DMS 273 (cell line): ENCODE results near the gene RIN2.
A peak's percentile ranks its signal among the peaks of the same experiment; 100 is the strongest.

Source experiments
- DNase-seq: peaks from one replicate; lab custom pipeline; 2025; ENCODE audit not compliant: unreplicated experiment; lab: John Stamatoyannopoulos, UW

RIN2 gene, protein sequence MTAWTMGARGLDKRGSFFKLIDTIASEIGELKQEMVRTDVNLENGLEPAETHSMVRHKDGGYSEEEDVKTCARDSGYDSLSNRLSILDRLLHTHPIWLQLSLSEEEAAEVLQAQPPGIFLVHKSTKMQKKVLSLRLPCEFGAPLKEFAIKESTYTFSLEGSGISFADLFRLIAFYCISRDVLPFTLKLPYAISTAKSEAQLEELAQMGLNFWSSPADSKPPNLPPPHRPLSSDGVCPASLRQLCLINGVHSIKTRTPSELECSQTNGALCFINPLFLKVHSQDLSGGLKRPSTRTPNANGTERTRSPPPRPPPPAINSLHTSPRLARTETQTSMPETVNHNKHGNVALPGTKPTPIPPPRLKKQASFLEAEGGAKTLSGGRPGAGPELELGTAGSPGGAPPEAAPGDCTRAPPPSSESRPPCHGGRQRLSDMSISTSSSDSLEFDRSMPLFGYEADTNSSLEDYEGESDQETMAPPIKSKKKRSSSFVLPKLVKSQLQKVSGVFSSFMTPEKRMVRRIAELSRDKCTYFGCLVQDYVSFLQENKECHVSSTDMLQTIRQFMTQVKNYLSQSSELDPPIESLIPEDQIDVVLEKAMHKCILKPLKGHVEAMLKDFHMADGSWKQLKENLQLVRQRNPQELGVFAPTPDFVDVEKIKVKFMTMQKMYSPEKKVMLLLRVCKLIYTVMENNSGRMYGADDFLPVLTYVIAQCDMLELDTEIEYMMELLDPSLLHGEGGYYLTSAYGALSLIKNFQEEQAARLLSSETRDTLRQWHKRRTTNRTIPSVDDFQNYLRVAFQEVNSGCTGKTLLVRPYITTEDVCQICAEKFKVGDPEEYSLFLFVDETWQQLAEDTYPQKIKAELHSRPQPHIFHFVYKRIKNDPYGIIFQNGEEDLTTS

DNA sequence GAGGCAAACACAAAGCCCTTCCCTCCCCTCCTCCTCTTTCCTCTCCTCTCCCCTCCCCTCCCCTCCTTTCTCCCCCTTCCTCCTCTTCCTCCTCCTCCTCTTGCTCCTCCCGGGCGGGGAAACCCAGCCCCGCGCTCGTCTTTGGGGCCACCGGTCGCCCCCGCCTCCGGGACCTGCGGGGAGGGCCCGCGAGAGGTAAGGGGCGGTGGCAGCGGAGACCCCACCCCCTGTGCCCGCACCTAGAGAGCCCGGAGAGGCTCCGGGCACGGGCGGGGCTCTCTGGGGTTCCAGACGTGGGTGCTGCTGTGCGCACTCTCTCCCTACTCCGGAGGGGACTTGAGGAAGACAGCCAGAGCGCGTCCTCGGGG lies at the start of gene RIN2:
Gene RIN2, plus strand, starts transcription at position 126 of the 368 bp plus-strand sequence. CDS start 131,344 bp downstream, outside the sequence.
- DNase-seq: peak; percentile 92

DNA sequence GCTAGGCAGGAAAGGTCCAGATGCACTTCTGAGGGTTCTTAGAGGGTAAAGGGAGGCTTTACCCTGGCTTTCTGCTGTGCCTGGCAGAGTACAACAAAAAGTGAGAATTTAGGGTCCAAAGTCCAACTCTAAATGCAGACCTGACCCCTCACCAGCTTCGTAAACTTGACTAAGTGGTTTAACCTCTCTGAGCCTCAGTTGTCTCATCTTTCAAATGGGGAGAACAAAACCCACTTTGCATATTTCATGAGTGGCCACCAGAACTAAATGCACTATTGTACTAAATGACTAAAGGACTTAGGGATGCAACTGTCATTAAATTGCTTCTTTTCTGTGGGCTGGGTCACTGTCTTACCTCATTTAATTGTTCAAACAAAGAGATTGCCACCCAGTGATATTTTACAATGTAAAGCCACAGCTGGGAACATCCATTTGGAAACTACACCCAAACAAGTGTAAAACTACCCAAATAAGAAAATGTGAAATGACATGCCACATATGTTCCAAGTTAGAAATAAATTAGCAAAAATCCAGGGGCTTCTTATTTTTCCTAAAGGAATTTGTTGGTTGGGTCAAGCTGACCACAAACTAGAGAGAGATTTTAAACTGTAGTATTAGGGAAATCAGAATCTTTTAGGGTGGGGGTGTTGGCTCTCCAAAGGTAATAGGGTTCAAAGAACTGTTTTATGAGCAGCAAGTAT lies 48.3 kb upstream of the RIN2 start:
- DNase-seq: no peak

DNA sequence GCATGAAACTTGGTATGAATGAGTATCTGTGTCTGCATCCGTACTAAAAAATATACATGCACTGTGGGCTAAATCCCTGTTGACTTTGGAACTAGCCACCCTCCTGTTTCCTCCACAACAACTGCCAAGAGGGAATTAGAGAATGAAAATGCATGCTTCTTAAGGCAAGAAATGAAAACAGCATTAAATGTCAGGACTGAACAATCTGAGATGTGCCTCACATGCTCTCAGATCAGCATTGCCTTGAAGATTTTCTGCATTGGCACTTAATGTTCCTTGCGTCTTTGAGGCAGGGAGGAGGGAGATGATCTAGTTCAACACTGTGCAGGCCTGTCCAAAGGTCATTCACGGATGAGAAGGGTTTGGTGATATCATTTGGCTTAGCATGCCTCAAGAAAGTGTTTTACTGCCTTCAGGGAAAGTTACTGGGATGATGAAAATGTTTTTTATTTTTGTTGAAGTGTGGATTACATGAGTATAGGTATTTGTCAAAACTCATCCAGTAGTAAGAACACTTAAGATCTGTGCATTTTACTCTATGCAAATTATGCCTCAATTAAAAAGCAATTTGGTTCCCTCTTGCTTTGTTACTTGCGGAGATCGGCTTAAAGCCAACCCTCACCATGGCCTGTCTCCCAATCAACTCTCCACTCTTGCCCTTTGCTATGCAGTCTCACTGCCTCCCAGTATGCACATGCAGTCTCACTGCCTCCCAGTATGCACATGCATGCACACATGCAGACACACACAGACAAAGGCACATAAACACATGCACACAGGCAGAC lies 47.5 kb upstream of the RIN2 start:
- DNase-seq: no peak

DNA sequence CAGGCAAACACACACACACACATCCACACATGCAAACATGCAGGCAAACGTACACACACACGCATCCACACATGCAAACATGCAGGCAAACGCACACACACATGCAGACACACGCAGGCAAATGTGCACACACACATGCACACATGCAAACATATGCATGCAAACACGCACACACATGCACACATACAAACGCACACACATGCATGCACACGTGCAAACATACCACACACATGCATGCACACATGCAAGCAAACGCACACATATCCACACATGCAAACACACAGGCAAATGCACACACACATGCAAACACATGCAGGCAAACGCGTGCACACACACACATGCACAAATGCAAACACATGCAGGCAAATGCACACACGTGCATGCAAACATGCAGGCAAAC lies 46.9 kb upstream of the RIN2 start:
- no peak for DNase-seq

DNA sequence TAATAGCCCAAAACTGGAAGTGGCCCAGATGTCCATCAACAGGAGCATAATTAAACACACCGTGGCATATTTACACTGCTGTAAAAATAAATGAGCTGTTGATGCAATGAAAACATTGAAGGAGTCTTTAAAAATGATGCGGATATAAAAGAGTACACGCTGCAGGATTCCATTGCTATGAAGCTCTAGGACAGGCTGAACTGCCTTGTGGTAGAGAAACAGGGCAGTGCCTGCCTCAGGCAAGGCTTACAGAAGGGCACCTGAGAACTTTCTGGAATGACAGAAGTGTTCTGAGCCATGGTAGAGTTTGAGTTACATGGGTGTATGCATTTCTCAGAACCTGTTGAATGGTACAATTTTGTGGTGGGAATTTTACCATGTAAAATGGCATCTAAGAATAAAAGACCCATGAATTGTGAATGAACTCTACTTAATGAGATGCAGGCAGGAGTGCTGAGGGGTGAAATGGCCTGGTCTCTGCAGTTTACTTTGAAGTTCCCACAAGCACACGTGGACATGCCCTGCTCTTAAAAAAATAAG lies 45.3 kb upstream of the RIN2 start:
- no peak for DNase-seq

DNA sequence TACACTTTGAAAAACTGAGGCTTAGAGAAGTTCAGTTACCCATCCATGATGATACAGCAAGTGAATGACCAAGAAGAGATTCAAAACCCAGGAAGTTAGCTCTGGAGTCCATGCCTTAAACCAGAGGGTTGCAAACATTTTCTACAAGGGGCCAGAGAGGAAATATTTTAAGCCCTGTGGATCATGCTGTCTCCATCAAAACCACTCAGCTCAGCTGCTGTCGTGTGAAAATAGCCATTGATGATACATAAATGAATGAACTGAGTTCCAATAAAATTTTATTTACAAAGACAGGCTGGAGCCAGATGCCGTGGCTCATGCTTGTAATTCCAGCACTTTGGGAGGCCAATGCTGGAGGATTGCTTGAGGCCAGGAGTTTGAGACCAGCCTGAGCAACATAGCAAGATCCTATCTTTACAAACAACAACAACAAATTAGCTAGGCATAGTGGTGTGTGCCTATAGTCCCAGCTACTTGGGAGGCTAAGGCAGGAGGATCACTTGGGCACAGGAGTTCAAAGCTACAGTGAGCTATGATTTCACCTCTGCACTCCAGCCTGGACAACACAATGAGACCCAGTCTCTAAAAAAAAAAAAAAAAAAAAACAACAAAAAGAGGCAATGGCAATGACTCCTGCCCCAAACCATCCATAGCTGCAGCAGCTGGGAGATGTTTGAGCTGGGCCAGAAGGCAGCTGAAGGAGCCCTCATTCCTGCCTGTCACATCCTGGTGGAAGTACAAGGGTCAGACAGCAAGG lies 44.1 kb upstream of the RIN2 start:
- no peak for DNase-seq

DNA sequence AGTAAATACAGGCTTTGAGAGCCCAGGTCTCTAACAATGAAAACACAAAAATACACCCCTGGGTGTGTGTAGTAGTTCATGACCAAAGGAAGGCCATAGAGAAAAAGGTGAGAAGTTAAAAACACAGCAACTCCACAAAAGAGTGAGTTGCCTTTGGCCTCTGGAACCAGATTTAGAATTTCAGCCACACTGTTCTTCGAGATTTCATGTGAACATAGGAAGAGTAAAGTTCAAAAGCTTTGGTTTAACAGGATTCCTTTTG lies 43.5 kb upstream of the RIN2 start:
- DNase-seq: no peak

DNA sequence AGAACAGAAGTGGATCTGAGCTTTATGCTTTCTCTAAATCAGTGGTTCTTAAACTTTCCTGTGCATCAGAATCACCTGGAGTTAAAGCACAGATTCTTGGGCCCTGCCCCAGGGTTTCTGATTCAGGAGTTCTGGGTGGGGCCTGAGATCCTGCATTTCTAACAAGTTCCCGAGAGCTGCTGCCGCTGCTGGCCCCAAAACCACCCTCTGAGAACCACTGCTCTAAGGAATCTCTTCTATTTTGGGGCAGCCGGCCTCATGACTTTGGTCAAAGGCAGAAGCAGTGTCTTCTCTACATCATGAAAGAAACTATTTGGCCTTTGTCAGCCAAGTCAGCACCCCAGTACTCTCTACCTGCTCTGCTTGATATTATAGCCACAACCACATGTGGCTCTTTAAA lies 42.1 kb upstream of the RIN2 start:
- no peak for DNase-seq

DNA sequence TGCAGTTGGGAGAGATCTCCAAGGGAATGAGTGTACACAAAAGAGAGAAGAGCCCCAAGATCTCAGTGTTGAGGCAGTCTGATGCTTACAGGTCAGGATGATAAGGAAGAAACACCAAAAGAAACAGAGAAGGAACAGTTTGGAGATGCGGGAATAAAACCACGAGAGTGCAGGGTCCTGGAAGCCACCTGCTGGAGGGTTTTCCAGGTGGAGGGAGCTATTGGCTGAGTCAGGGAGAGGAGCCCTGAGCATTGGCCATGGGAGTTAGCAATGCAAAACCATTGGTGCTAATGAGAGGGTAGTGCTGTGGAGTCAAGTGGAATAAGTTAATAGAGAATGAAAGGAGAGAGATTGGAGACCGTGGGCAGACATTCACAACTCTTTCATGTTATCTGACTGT lies 39.2 kb upstream of the RIN2 start:
- no peak for DNase-seq

DNA sequence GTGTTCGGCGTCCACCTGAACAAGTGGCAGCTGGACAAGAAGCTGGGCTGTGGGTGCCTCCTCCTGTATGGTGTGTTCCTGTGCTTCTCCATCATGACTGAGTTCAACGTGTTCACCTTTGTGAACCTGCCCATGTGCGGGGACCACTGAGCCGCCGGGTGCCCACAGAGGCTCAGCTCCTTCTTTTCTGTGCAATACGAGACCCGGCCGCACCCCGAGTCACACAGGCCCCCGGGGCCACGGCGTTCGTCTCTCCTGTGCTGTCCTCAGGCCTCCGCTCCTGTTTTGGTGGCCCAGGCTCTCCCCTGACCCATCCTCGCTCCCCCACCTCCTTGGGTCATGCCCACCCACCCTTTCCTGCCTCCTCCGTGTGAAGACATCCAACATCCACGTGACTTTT lies 37.1 kb upstream of the RIN2 start:
- no peak for DNase-seq

DNA sequence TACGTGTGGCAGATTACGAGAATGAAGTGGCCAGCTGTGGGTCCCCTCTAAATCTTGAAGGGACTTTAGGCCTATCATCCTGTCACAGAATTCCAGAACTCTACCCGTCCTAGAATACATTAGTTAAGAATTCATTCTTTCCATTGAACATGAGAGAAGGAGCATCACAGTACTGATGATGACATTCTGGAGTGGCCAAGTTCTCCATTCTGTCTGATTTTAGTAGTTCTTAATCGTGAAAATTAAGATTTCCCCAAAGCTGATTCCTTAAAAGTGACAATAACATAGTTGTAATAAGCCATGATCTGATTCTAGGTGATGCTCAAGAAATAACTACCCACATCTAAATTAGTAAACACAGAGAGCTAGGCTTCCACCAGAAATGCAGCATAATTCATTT lies 35.0 kb upstream of the RIN2 start:
- no peak for DNase-seq

DNA sequence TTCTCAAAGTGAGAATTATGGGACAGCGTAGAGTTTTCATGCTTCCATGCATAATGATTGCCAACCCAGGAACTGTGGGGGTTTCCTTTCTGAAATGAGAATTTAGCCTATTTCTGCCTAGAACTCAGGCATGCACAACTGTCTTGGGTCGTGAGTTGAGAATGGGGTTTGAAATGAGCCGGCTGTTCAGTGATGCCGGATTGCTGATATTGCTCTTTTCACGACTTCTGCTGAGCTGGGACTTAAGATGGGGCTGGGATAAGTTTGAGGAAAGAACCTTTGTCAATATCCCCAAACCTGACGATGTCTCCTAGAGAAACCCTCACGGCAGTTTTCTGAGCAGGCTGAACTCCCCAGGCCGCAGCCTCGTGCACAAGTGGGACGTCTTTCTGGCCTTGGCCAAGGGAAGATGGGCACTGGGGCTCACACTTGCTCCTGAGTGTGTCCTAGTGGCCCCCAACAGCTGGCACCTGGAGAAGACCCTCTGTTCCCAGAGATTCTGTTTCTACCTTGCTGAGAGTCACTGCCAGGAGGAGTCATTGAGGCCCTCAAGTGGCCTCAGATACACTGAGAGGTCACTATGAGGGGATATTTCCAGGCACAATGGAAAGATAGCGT lies 34.1 kb upstream of the RIN2 start:
- DNase-seq: no peak

DNA sequence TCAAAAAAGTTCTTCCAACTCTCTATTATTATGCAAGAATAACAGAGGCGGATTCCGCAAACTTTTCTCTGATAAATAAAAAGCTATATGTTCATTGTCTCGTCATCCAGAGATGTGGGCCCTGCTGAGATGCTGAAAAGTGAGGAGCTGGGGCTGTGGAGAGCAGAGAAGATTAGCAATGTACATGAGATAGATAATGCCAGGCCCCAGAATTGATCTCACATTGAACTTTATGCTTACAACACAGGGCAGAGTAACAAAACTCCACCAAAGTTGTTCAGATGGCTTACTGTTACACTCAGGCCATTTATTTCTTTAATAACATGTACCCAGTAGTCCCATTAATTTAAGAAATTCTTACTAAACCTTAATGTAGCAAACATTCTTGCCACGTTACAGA lies 32.7 kb upstream of the RIN2 start:
- DNase-seq: no peak

DNA sequence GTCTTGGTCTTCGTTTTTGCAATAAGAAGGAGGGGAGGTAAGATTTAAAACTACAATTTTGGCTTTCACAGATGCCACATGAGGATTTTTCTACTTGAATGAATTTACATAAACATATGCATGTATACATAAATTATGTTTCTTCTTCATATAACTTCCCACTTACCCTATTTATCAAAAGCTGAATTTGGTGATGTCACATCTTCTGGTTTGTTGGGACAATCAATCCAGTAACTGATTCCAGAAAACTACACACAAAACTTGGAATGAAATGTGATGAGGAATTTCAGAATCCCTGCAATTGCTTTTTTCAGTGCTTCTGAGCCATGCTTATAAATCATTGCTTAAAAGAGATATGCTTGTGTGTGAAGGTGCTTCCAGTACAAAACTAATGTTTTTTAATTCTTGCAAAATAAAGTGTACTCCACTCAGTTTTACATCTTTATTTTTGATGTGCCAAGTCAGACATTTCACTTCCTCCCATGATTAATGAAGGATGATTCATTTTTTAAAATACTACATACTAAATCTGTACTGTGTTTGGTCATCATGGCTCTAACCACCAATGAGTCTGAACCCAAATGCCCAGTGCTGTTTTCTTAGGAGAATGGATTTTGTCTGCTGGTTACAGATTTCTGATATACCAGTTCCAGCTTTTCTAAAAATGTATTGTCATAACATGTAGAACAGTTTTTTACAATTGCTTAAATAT lies 32.1 kb upstream of the RIN2 start:
- DNase-seq: no peak

DNA sequence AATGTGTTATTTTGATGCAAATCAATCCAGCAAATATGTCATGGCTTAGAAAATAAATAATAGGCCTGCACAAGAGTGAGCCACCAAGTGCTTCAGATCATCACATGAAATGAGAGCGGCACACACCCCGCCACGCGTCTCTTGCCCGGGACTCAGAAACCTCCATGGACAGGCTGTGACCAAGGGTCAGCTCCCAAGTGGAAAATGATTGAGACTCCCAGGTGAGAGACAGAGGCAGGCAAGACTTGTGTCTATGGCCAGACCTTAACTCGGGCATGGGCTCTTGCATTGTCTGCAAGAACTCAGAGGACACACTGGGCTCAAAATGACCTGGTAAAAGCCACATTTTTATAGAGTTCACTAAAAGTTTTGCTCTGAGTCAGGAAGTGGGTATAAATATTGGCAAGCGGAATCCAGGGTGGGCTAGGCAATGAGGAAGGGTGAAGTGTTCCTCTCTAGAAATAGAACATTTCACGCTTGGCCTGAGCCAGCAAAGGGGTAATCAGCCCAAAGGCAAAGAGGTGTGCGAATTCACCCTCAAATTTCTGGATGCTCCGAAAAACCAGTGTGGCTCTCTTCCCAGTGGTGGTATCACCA lies 30.7 kb upstream of the RIN2 start:
- DNase-seq: no peak

DNA sequence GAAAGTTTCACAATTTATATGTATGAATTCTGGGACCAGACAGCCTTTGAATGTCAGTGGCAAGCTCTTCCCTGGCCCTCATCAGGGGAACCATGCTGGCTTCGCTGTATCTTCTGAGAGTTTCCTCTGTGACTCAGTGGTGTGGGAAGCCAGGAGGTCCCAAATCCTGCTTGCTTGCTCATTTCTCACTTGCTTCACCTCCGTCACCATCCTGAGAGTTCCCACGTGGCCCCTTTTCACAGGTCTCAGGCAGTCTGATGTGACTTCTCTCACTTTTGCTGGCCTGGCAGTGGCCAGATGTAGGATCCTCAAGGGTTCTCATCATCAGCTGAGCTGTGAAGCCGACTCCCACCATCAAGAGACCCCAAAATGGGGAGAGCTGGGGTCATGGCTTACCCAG lies 28.4 kb upstream of the RIN2 start:
- no peak for DNase-seq

DNA sequence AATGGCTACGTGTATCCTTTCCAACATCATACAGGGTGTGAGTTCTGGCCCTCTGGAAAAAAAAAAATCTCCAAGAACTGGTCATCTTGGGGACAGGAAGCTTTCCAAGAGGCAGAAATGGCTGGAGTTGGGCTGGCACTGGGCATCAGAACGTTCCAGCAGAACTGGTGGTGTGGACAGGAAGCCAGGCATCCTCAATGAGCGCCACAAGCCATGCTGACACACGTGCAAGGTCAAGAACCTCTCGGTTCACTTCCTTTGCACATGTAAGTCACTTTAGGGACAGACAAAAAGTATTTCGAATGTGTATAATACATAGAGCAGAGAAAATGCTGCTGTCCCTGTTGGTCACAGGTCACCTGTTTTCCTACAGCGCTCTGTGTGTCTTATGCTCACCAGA lies 27.4 kb upstream of the RIN2 start:
- no peak for DNase-seq

DNA sequence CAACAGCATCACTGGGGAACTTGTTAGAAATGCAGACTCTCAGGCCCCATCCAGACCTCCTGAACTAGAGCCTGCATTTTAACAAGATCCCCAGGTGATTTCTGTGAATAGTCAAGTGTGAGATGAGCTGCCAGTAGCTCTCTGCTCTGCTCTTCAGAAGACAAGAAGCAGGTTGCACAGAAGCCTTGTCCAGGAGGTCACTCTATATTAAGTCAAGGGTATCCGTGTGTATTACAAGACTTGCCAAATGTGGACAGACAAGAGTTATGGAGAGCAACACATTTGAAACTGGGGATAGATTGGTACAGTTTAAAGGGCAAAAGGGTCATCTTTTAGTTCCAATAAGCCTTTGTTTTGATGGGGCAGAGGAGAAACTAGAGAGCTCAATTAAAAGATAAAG lies 23.2 kb upstream of the RIN2 start:
- peak; percentile 42 for DNase-seq

DNA sequence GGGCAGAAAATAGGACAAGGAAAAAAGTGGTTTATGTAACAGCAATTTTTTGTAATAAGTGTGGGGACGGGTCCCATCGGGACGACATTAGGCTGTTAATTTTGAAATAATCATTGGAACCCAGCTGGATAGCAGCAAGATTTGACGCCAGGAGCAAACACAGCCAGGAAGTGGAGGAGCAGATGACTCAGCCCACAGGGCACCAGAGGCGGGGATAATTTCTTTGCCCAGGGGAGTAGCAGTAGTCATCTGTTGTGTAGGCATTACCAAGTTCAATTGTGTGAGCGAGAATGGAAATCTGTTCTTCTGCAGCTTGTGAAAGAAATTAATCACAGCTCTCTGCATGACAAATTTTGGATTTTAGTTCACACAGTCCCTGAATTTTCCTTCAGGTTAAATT lies 22.6 kb upstream of the RIN2 start:
- DNase-seq: peak; percentile 95
